Adrenal gland (tissue), 5 donors: ENCODE measurements around the gene TSHZ2.

Source experiments
- POLR2A ChIP-seq, 2 donors: fragments of 450-650 bp; IDR thresholded peaks; one replicate each; pipeline ENCODE4 v1.6.1; 2017; ENCODE audit warnings: antibody characterized with exemption in 2 of 2, mild to moderate bottlenecking in 2 of 2, moderate library complexity in 1 of 2
- TF ChIP-seq, protein P1 (sequence below), 6 experiments: fragments of 450-650 bp in 4 of 6; fragments of 200-600 bp in 2 of 6; sonication (generic) in 1 of 6; IDR thresholded peaks; 1 replicate in 5 of 6; 2 replicates in 1 of 6; pipeline versions ENCODE4 v1.5.1 to v1.8.0; 2016 to 2021; ENCODE audit warnings: antibody characterized with exemption in 6 of 6, mild to moderate bottlenecking in 2 of 6, moderate library complexity in 1 of 6
- donor health status: DM: no; HTN: no; CAD: no.

DNA sequence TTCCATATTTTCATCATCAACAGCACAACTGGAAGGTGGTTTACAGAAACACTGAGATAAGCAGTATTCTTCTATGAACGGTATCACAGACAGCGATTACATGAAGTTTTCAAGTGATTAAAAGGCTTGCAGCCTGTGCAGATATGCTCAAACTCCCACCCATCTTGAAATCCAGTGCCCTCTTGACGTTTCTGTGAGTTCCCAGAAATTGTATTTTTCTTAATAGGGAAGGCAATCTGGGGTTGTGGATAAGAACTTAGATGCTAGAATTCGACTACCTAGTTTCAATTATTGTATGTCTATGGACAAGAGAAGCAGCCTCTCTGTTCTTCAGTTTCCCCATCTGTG, 331.2 kb downstream of the TSHZ2 start:
- TF ChIP-seq, protein P1, sequence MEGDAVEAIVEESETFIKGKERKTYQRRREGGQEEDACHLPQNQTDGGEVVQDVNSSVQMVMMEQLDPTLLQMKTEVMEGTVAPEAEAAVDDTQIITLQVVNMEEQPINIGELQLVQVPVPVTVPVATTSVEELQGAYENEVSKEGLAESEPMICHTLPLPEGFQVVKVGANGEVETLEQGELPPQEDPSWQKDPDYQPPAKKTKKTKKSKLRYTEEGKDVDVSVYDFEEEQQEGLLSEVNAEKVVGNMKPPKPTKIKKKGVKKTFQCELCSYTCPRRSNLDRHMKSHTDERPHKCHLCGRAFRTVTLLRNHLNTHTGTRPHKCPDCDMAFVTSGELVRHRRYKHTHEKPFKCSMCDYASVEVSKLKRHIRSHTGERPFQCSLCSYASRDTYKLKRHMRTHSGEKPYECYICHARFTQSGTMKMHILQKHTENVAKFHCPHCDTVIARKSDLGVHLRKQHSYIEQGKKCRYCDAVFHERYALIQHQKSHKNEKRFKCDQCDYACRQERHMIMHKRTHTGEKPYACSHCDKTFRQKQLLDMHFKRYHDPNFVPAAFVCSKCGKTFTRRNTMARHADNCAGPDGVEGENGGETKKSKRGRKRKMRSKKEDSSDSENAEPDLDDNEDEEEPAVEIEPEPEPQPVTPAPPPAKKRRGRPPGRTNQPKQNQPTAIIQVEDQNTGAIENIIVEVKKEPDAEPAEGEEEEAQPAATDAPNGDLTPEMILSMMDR (IDR thresholded peaks at IDR 0.05) = no peak
- no peak for TF ChIP-seq POLR2A (IDR thresholded peaks at IDR 0.05)
